HepG2 (cell line): ENCODE data around the gene POLR1F. TPM values are rescaled to one million over a fixed set of nuclear protein-coding genes. Genes with fewer than 3 reads are reported as not detected.

Source experiments
- ATAC-seq: fragments of 200-7000 bp; cut with Tn5 transposase; 3 replicates; pipeline ENCODE4 v1.9.1; 2020; ENCODE audit warnings: mild to moderate bottlenecking, moderate library complexity
- BruUV-seq: library from RNA; stranded (reverse); fragments of 400-500 nt; replicated peaks from 2 replicates; lab custom pipeline; 2021; lab: Mats Ljungman, UMichigan
- CTCF ChIA-PET: fragments of 300-600 bp; formaldehyde crosslinking; extraction: SDS; loops from one replicate; lab custom pipeline; 2021; ENCODE audit warnings: low total read pairs, inconsistent platforms, low intra/inter-chr PET ratio; lab: Yijun Ruan, JAX
- POLR2A ChIA-PET: fragments of 350-600 bp; sonication (Branson Sonifier 250); formaldehyde crosslinking; loops from one replicate; lab custom pipeline; 2020; ENCODE audit warnings: antibody characterized with exemption, inconsistent platforms; lab: Yijun Ruan, JAX
- DNase-seq: peaks from one replicate; pipeline ENCODE4 v3.0.0-alpha.2; 2015; ENCODE audit warnings: low spot score
- FAIRE-seq: peaks from 3 replicates; lab custom pipeline; 2011; peaks lifted over from hg19 to GRCh38; lab: Jason Lieb, UNC
- H2AFZ ChIP-seq: one replicate; pipeline ENCODE4 v1.6.1; 2011; ENCODE audit warnings: low read length, inconsistent platforms
- H3K27ac ChIP-seq: fragments of 300-600 bp; 3 replicates; pipeline ENCODE4 v1.8.0; 2011; ENCODE audit warnings: mixed run types, mild to moderate bottlenecking, mixed read lengths, low read length, inconsistent platforms; ENCODE audit not compliant: insufficient read depth; ENCODE audit errors: extremely low read length
- H3K27me3 ChIP-seq, 2 experiments: fragments of 200-600 bp in 1 of 2; 2 replicates in 1 of 2; 3 replicates in 1 of 2; pipeline versions ENCODE4 v1.6.0 to v1.8.0; 2011; ENCODE audit warnings: low read length in 2 of 2, mild to moderate bottlenecking in 2 of 2, moderate library complexity in 2 of 2, inconsistent platforms in 1 of 2; ENCODE audit not compliant: insufficient read depth in 2 of 2, control insufficient read depth in 1 of 2
- H3K36me3 ChIP-seq, 2 experiments: fragments of 200-600 bp in 1 of 2; replicated peaks in 1 of 2; 2 replicates in 1 of 2; 3 replicates in 1 of 2; pipeline versions ENCODE4 v1.5.1 to v1.8.0; 2011; ENCODE audit warnings: low read length in 2 of 2, inconsistent platforms in 1 of 2; ENCODE audit not compliant: insufficient read depth in 2 of 2, control insufficient read depth in 1 of 2
- H3K4me1 ChIP-seq: 2 replicates; pipeline ENCODE4 v1.5.1; 2012; ENCODE audit warnings: low read length, inconsistent platforms; ENCODE audit not compliant: insufficient read depth
- H3K4me2 ChIP-seq: 2 replicates; pipeline ENCODE4 v1.6.0; 2011; ENCODE audit warnings: low read depth, low read length, inconsistent platforms
- H3K4me3 ChIP-seq, 3 experiments: fragments of 200-600 bp in 1 of 3; sonication (generic), shearing (Covaris generic) in 1 of 3; replicated peaks in 1 of 3; 2 replicates each; pipeline ENCODE4 v1.5.1; 2011 to 2016; ENCODE audit warnings: low read length in 3 of 3, inconsistent platforms in 2 of 3, low read depth in 2 of 3, mild to moderate bottlenecking in 2 of 3, control low read depth in 1 of 3, mixed read lengths in 1 of 3; ENCODE audit not compliant: insufficient read depth in 1 of 3
- H3K79me2 ChIP-seq: one replicate; pipeline ENCODE4 v1.6.1; 2011; ENCODE audit warnings: low read length, inconsistent platforms; ENCODE audit not compliant: insufficient read depth
- H3K9ac ChIP-seq: 2 replicates; pipeline ENCODE4 v1.6.0; 2011; ENCODE audit warnings: mild to moderate bottlenecking, low read depth, low read length, inconsistent platforms; ENCODE audit not compliant: insufficient read depth
- H3K9me3 ChIP-seq: 2 replicates; pipeline ENCODE4 v1.5.1; 2012; ENCODE audit warnings: mild to moderate bottlenecking, low read length
- H4K20me1 ChIP-seq: 2 replicates; pipeline ENCODE4 v1.6.0; 2011; ENCODE audit warnings: inconsistent platforms, mild to moderate bottlenecking, low read length, moderate library complexity; ENCODE audit not compliant: insufficient read depth
- GLI4 ChIP-seq: sonication (generic); formaldehyde crosslinking; IDR thresholded peaks from 2 replicates; pipeline ENCODE4 v1.5.1; 2020; ENCODE audit warnings: missing genetic modification reagents, mild to moderate bottlenecking, moderate library complexity, borderline replicate concordance
- KLF16 ChIP-seq, 2 experiments: sonication (generic) in 1 of 2; formaldehyde crosslinking in 1 of 2; IDR thresholded peaks; 2 replicates each; pipeline versions ENCODE4 v1.6.1 to v1.8.0; 2016 to 2023; ENCODE audit warnings: missing genetic modification reagents in 2 of 2, missing compliant biosample characterization in 1 of 2
- RERE ChIP-seq: IDR thresholded peaks from 2 replicates; pipeline ENCODE4 v1.6.1; 2016; ENCODE audit warnings: low read depth, missing genetic modification reagents, missing compliant biosample characterization
- ZNF30 ChIP-seq: sonication (generic); formaldehyde crosslinking; IDR thresholded peaks from 2 replicates; pipeline ENCODE4 v1.5.0; 2020; ENCODE audit warnings: mild to moderate bottlenecking, missing genetic modification reagents
- ZNF432 ChIP-seq: sonication (generic); formaldehyde crosslinking; IDR thresholded peaks from 2 replicates; pipeline ENCODE4 v1.5.0; 2020; ENCODE audit warnings: missing genetic modification reagents, mild to moderate bottlenecking, borderline replicate concordance
- ZNF547 ChIP-seq: sonication (generic); formaldehyde crosslinking; IDR thresholded peaks from 2 replicates; pipeline ENCODE4 v1.5.1; 2020; ENCODE audit warnings: mild to moderate bottlenecking, missing genetic modification reagents
- ZNF605 ChIP-seq: sonication (generic); formaldehyde crosslinking; IDR thresholded peaks from 2 replicates; pipeline ENCODE4 v1.8.0; 2022; ENCODE audit warnings: mild to moderate bottlenecking, missing genetic modification reagents
- WGBS: methylation state at CpG from one replicate; pipeline ENCODE4 v1.1.6; 2017; ENCODE audit warnings: low lambda C conversion rate; 5-methylcytosine and 5-hydroxymethylcytosine counted together
- in situ Hi-C: cut with HindIII; loops from 2 replicates; pipeline ENCODE4 v1.10.0; 2017; ENCODE audit warnings: low pct_unique_long_range_greater_than_20kb; ENCODE audit not compliant: extremely low pct_ligation_motif_present
- intact Hi-C: fragments of 100-400 bp; cut with micrococcal nuclease; formaldehyde crosslinking; loops from one replicate; pipeline ENCODE4 v1.10.0; 2022; ENCODE audit not compliant: unreplicated experiment
- polyA plus RNA-seq, 8 experiments: library from polyadenylated mRNA; depleted of rRNA in 3 of 8; stranded (reverse) in 7 of 8; unstranded in 1 of 8; fragments of >200 nt; fragmentation: Illumina TruSeq in 4 of 8; extraction: Trizol in 4 of 8; gene quantifications; 2 replicates each; pipeline versions ENCODE4 v1.2.1 to v1.2.3, GENCODE V29; 2011 to 2016; ENCODE audit warnings: low read depth in 4 of 8, missing spikeins in 1 of 8, mixed read lengths in 1 of 8; ENCODE audit not compliant: insufficient read depth in 1 of 8
- total RNA-seq, 5 experiments: library from RNA; depleted of rRNA; stranded (reverse); fragments of >200 nt; fragmentation: Illumina TruSeq; extraction: Trizol; gene quantifications; 2 replicates each; pipeline ENCODE4 v1.2.3, GENCODE V29; 2016; ENCODE audit warnings: low read depth in 1 of 5
- TF ChIP-seq, protein P1 (sequence below): sonication (generic); formaldehyde crosslinking; IDR thresholded peaks from 2 replicates; pipeline ENCODE4 v1.5.0; 2020; ENCODE audit warnings: missing genetic modification reagents

Gene POLR1F
- total and polyA plus RNA-seq, 2 of the 13 experiments (the other 11 are each of a cell fraction or from before 2014, with no cell fraction given): 8.0 to 14.9 TPM

GRCh38 chr7:19705663-19706062 is 3.2 kb downstream of the POLR1F start:
- no peaks in the 10 kb centered on the region for H3K9me3 ChIP-seq
- no peak overlapping the region for H3K9ac ChIP-seq
- peaks cover 1 to 7% of the 10 kb centered on the region in 2 experiments; a peak in 2 of 5 replicates for H3K36me3 ChIP-seq
- no peak overlapping the region for H3K4me3 ChIP-seq
- no peaks in the 10 kb centered on the region; the same call in 1 of the 2 replicates for H4K20me1 ChIP-seq
- ChIA-PET POLR2A (no interaction called here), CTCF (no interaction called here)
- peaks cover 0 to 6% of the 10 kb centered on the region in 2 experiments; a peak in 1 of 5 replicates for H3K27me3 ChIP-seq
- no peak overlapping the region for H3K4me2 ChIP-seq
- intact Hi-C loops: loop anchor here (5.0 kb wide), 1 partner anchor 517 kb away; no protein-coding TSS in a partner anchor
- H2AFZ ChIP-seq: no peak overlapping the region
- H3K79me2 ChIP-seq: peaks cover 42% of the 10 kb centered on the region
- BruUV-seq: no TSS peak
- H3K27ac ChIP-seq: no peak overlapping the region
- peaks cover 45% of the 10 kb centered on the region for H3K4me1 ChIP-seq
- DNase-seq (no peak), FAIRE-seq (no peak), ATAC-seq (no peak)
- 80% methylated on average over 2 of the region's 2 CpGs for WGBS
- in situ Hi-C loops: no loop called here
- TF ChIP-seq GLI4 (CRISPR knock-in tag) (no peak), RERE (CRISPR knock-in tag) (no peak), ZNF432 (CRISPR knock-in tag) (no peak), KLF16 (CRISPR knock-in tag; IDR thresholded peaks at IDR 0.05) (no peak), ZNF30 (CRISPR knock-in tag) (no peak), ZNF605 (CRISPR knock-in tag) (no peak), ZNF547 (no peak)
- TF ChIP-seq, protein P1, sequence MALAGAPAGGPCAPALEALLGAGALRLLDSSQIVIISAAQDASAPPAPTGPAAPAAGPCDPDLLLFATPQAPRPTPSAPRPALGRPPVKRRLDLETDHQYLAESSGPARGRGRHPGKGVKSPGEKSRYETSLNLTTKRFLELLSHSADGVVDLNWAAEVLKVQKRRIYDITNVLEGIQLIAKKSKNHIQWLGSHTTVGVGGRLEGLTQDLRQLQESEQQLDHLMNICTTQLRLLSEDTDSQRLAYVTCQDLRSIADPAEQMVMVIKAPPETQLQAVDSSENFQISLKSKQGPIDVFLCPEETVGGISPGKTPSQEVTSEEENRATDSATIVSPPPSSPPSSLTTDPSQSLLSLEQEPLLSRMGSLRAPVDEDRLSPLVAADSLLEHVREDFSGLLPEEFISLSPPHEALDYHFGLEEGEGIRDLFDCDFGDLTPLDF (CRISPR knock-in tag): no peak
